HT1080 (cell line): ENCODE results near the gene ZNRF4. TPM values are rescaled to one million over a fixed set of nuclear protein-coding genes. Genes with fewer than 3 reads are reported as not detected.
"Not testable (repeated sequence)": the region's sequence is repeated elsewhere in the genome, so short reads cannot be mapped to it uniquely, and the experiment has no call there.

ENCODE experiments used
- DNase-seq: peaks from one replicate; pipeline ENCODE4 v3.0.0-alpha.2; 2015; ENCODE audit warnings: low read depth
- total RNA-seq: library from RNA; depleted of rRNA; stranded (reverse); fragments of >200 nt; shearing (Covaris generic); gene quantifications from 2 replicates; pipeline ENCODE4 v1.2.3, GENCODE V29; 2014

Gene ZNRF4
- total RNA-seq, 1 experiment from 2014 or later, result not detected

DNA sequence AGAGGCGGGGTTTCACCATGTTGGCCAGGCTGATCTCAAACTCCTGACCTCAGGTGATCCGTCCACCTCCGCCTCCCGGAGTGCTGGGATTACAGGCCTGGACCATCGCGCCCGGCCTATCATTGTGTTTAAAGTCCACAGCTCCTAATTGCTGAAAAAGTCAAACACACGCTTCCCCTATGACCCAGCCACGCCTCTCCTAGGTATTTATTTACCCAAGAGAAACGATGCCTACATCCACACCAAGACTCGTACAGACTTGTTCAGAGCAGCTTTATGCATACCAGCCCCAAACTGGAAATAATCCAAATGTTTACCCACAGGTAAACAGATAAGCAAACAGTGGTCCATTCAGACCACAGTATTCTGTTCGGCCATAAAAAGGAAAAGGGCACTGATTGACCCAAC, 15.1 kb downstream of the ZNRF4 start:
- DNase-seq, result no peak

DNA sequence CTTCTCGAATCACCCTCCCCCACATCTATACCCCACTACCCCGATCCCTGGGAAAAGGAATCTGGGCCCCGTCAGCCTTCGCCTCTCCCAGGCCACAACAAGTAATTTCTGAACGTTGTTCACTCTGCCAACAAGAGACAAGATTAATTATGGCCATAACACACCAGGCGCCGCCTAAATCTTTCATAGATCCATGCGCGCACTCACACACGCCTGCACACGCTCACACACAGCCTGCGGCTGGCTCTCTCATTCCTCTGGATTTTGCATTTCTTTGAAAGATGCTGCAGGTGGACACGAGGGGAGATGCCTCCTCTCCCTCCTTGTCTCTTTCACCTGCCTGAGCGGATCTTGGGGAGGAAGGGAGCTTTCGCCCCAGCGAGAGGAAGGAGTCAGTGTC, 17.1 kb downstream of the ZNRF4 start:
- no peak for DNase-seq

DNA sequence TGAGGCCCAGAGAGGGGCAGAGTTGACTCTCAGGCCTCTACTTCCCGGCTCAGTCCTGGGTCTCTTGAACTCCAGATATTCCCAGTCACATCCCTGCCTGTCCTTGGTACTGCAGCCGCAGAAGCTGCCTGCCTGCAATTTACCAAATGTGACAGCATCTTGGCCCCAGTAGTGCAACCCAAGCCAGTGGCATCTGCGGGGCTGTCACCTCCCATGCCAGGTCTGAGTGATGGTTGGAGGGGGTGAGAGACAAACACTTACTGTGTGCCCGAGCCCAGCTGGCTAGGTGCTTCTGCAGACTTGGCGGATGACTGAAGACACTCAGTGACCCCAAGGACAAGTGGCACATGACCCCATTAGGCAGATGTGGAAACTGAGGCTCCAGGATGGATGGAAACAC, 18.4 kb downstream of the ZNRF4 start:
- no peak for DNase-seq

DNA sequence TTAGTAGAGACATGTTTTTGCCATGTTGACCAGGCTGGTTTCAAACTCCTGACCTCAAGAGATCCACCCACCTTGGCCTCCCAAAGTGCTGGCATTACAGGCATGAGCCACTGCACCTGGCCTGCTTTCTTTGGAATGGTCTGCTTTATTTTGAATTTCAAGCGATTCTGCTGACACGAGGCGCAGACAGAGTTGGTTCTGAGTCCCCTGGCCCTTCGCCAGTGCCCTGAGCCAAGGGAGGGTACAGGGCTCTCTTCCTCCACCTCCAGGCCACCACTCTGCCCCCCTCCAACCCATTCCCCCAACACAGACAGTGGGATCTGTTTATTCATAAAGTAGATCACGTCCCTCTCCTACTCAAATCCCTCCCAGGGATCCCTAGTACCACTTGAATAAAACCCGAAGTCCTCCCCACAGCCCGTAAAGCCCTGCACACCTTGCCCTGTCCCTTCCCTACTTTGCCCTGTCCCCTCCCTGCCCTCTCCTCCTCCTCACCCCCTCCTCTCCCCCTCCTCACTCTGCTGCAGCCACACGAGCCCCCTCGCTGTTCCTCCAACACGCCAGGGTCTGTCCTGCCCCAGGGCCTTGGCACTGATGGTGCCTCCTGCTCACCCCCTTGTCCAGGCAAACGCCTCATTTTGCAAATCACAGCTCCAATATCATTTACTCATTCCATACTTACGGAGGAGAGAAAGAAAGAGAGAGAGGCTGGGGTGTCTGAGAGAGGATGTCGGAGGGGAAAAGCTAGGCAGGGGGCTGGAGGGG, 22.4 kb downstream of the ZNRF4 start:
- DNase-seq, result no peak

DNA sequence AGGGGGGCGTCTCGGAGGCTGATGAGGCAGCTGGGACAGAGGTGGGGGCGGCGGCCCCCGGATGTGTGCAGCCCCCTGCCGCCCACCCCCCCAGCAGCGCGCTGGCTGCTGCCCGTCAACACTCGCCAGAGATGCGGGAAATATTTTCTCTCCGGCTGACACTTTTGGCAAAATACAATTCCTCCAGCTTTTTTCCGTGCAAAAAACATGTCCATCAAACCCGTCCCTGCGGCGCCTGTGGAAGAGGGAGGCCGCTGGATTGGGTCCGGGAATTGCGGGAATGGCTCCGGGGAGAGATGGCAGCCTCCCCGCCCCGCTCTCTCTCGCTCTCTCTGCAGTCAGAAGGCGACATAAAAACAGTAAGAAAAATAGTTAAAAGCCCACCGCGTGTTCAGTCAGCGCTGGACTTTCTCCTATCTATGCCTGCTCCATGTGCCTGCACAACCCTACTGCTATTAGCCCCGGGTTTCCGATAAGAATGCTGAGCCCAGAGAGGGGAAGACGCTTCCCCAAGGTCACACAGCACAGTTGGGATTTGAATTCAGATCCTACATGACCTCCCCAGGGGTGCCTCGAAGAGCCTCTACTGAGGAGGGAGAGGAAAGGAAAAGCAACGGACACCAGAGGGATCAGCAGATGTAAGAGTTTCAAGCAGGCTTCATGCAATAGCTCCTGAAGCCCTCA, 23.2 kb downstream of the ZNRF4 start:
- DNase-seq, result no peak

DNA sequence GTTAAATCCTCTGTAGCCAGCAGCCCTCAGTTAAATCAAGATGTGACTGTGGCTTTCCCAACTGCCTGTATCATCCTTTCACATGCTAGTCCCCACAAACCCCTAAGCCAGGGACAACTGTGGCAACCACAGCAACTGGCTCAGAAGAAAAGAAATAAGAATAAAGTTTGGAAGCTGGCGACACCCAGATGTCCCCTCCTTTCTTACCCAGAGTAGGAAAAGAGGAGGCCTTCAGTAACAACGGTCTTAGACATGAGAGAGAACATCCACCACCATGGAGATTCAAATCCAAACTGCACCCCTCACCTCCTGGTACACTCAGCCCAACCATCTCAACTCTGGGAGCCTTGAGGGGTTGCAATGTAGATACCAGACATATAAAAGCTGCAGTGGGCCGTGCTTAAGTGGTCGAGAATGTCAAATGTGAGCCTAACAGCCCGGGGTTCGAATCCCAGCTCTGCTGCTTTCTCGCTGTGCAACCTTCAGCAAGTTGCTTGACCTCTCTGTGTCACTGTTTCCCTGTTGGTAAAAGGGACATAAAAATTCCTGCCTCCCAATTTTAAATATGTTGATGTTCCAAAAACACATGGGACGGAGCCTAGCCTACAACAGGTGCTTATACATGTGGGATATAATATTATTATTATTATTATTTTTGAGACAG, 23.8 kb downstream of the ZNRF4 start:
- DNase-seq, result no peak

DNA sequence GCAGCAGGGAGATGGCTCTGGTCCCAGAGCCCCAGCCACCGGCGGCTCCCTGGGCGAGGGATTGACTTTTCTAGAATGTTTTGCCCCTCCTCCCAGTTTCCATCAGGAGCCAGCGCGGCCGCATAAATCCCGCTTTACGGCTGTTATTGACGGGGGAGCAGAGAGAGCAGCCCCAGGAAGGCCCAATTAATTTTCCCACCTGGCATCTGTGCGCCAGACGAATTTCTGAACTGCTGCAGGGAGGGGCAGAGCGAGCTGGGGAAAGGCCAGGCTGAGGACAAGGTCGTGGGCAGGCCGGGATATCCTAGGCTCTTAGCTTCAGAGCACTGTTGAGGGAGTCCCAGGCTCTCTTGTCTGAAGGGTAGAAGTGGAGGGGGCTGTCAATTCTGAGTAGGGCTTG, 24.7 kb downstream of the ZNRF4 start:
- no peak for DNase-seq

DNA sequence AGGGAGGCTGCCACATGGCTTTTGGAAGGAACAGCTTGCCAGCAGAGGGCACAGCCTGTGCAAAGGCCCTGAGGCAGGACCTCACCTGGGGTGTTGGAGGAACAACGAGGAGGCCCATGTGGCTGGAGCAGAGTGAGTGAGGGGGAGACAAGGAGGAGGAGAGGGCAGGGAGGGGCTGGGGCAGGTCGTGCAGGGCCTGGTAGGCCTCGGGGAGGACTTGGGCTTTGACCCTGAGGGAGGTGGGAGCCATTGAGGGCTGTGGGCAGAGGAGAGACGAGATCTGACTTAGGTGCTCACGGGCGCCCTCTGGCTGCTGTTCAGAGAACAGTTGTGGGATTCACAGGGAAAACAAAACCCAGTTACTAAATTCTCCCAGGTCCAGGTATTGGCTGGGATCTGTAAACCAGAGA, 25.2 kb downstream of the ZNRF4 start:
- DNase-seq, result no peak

DNA sequence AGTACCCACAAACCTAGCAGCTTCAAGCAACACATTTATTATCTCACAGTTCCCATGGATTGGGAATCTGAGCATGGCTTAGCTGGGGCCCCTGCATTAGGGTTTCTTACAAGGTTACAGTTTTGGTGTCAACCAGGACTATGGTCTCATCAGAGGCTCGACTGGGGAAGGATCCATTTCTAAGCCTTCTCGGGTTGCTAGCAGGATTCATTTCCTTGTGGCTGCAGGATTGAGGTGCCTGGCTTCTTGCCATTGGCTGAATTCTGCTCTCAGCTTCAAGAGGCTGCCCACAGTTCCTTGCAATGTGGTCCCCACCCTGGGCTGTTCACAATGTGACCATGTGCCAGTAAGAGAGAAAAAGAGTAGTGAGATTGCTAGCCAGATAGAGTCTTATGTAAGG, 26.7 kb downstream of the ZNRF4 start:
- DNase-seq, result no peak

DNA sequence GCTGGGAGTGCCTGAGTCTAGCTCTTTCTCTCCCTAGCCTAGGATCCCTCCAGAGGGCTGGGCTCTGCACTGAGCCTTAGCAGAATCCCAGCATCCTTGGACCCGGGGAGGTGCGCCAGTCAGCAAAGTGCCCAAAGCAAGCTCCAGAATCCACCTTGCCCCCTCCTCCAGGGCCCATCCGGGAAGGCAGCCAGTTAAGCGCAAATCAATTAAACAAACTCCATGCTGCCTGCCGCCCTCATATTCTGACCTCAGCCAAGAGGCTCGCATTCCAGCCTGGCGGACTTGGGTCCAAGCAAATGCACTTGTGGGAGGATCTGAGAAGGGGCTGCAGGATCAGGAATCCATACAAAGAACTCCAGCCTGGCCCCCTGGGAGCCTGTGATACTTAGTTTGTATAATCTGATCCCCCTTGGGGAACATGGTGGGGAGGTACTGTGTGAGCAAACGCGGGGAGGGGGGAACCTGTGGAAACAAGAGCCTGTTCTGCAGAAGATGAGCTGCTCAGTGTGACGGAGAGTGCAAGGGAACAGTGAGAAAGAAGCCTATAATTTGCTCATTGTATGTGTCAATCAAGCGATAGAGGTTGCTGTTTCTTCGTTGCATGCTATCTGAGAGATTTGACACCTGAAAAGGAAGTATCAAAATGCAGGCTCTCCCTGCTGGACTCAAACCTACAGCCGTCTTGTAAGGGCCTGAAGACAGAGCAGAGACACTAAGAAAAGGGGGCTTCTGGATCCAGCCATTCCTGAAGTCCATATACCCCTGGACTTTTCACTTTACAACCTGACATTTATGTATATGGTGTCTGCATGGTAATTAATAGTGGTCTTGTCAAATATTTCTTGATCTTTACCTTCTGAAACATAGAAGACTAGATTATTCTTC, 29.4 kb downstream of the ZNRF4 start:
- no peak for DNase-seq

DNA sequence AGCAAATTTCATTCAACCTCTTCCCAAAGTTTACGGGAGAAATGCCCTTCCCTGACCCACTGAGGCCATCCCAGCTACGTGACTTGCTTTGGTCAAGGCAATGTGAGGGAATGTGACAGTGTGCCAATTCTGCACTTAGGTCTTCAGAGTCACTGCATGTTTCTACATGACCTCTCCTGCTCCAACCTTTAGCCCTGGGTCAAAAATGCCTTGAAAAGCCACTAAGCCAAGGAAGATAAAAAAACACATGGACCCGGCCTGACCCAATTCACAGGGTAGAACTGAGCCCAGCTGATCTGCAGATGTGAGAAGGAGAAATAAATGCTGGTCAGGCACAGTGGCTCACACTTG, 30.0 kb downstream of the ZNRF4 start:
- DNase-seq, result no peak

DNA sequence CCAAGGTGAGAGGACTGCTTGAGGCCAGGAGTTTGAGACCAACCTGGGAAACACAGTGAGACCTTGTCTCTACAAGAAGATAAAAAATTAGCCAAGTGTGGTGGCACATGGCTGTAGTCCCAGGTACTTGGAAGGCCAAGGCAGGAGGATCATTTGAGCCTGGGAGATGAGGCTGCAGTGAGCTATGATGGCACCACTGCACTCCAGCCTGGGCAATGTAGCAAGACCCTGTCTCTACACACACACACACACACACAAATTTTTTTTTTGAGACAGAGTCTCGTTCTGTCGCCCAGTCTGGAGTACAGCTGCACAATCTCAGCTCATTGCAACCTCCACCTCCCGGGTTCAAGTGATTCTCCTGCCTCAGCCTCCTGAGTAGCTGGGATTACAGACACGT, 30.4 kb downstream of the ZNRF4 start:
- not testable (repeated sequence) for DNase-seq

DNA sequence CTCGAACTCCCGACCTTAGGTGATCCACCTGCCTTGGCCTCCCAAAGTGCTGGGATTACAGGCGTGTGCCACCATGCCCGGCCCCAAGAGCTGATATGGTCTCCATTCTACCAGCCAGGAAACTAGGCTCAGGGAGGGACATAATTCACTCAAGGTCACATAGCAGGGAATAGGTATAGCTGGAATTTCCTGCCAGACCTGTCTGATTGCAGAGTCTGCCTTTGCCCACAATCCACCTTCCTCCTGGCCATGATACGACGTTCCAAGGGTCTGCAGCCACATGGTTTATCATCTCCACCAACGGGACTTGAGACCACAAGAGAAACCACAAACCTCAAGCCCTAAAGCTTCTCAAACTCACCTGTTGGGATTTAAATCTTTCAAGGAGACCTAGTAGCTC, 32.0 kb downstream of the ZNRF4 start:
- no peak for DNase-seq

DNA sequence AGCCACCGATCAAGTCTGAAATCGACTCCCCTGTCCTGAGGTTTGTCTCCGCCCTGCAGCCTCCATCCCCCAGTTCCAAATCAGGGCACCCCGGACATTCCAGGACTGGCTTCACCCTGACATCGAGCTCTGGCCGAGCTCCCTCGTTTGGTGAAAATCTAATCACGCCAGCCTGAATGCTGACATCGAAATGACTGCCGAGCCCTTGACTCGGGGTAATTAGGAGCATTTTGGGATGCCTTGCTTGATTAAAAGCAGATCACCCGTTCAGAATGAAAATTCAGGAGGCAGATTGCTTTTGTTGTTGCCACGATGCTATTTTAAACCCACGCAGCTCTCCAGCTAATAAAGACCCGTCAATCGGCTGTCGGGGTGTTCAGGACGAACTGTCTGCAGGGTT, 34.3 kb downstream of the ZNRF4 start:
- DNase-seq, result no peak

DNA sequence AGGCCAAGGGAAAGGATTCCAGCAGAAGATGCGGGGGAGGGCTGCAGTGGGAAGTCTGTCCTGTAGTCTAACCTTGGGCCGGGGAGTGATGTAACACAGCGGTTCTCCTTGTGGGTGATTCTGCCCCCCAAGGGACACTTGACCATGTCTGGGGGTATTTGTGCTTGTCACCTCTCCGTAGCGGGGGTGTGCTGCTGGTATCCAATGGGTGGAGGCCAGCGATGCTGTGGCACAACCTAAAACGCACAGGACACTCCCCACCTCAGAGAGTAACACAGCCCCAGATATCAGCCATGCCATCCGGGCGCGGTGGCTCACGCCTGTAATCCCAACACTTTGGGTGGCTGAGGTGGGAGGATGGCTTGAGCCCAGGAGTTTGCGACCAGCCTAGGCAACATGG, 36.3 kb downstream of the ZNRF4 start:
- DNase-seq, result no peak

DNA sequence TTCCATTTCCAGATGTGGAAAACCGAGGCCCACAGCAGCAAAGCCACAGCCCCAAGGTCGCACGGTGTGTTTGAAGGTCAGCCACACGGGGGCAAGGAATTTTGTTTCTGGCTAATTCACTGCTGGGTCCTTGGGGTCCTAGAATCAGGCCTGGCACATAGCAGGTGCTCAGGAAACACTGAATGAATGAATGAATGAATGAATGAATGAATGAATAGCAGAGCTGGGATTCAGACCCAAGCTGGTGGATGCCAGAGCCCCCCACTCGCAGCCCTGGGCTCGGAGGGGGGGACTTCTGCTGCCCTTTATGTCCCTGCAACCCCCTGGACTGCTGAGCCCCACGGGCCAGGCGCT, 37.0 kb downstream of the ZNRF4 start:
- no peak for DNase-seq

DNA sequence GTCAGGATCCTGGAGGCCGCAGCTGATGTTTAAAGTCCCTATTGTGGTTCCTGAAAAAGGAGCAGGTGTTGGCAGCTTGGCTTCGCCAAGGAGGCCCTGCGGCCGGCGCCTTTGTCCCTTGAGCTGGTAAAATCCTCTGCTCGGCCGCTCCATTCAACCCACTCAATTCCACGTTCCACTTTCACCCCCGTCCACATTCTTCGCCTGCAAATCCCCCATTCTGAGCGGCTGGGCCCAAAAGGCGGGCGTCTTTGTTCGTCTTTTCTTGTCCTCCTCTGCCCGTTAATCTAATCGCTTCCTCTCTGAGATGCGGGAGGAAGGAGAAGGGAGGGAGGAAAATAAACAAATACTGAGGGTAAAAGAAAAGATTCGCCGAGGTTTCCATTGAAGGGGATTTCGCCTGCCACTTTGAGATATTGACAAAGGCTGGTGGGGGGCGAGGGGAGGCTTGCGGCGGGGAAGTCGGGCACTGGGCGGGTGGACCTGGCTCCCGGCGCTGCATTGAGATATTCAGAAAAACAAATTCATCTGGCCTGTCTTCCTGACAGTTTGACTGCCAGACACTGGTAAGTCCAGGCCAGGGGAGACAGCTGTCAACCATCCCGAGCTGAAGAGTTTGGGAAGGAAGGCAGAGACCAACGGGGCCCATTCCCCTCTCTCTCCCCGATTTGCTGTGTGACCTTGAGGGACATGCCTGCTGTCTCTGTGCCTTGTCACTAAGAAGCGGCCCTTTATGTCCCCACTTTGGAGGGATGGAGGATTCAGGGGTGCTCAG, 37.6 kb downstream of the ZNRF4 start:
- DNase-seq, result no peak

DNA sequence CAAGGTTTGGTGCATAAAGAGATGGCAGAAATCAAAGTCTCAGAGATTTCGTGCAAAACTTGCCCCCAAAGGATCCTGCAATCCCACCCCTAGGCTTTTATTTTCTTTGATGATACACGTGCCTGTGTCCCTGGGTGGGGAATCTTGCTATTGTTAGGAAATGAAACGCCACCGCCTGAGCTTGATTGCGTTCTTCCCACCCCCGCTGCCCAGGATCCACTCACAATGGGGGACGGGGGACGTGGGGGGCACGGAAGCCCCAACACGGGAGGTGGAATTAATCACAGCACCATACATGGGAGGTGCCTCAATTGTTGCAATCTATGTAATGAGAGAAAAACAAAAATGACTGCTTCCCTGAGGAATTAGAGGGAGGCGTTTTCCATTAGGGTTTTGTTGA, 39.6 kb downstream of the ZNRF4 start:
- no peak for DNase-seq

DNA sequence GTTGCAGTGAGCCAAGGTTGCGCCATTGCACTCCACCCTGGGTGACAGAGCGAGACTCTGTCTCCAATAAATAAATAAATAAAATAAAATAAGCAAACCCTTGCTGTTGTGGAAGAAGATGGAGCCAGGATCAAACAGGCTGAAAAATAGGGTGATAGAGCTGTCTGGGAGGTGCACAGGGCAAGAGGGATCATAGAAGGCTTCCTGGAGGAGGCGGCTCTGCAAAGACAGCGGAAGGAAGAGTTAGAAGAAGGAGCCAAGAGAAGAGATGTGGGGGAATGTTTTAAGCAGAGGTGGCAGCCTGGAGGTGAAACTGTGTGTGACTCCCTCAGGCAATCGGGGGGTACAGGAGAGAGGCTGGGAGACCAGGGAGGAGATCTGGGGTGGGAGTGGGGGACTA, 40.6 kb downstream of the ZNRF4 start:
- no peak for DNase-seq

DNA sequence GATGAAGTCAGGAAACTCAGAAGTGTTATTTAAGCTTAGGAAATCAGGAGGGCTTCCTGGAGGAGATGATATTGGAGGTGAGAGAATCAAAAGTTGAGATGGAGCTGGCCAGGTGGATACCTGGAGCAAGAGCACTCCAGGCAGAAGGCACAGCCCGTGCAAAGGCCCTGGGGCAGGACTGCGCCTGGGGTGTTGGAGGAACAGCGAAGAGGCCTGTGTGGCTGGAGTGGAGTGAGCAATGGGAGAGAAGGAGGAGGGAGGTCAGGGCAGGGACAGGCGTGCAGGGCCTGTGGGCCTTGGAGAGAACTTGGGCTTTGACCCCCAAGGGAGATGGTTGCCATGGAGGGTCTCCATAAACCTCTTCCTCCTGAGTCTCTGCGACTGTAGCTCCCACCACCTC, 42.1 kb downstream of the ZNRF4 start:
- no peak for DNase-seq
